ENCODE results near the gene PDE4D. TPM values are rescaled to one million over a fixed set of nuclear protein-coding genes. Genes with fewer than 3 reads are reported as not detected.

PDE4D gene
- total RNA-seq, 1 experiment from 2014 or later = 3.3 TPM

- TF ChIP-seq ETV6 (CRISPR knock-in tag; IDR thresholded peaks at IDR 0.05) = no peak
Observed at GRCh38 chr5:59628062-59628828, 265.3 kb downstream of the PDE4D start (continued).

- Mint-ChIP-seq H3K4me3 (no peak overlapping the region), H3K9me3 (peaks cover 16% of the 10 kb centered on the region), H3K27ac (no peak overlapping the region), H3K27me3 (ENCODE audit: low read depth) (no peaks in the 10 kb centered on the region), H3K4me1 (peaks cover 5% of the 10 kb centered on the region), H3K36me3 (0 out of 2 replicates have a peak, but pooled peaks cover 3% of the 10 kb centered on the region)
- no peak for ATAC-seq
- ChIA-PET CTCF (no interaction called here), POLR2A (no interaction called here)
- TF ChIP-seq ZBTB43 (CRISPR knock-in tag; IDR thresholded peaks at IDR 0.05) (no peak), ARID4B (CRISPR knock-in tag; IDR thresholded peaks at IDR 0.05; ENCODE audit: borderline replicate concordance) (no peak), EMX1 (CRISPR knock-in tag; IDR thresholded peaks at IDR 0.05) (no peak), FOXP4 (CRISPR knock-in tag; IDR thresholded peaks at IDR 0.05) (no peak), HMGA2 (CRISPR knock-in tag; IDR thresholded peaks at IDR 0.05) (no peak)
- DNase-seq (ENCODE audit: low spot score) = no peak
Observed at GRCh38 chr5:59624898-59625297, 268.6 kb downstream of the PDE4D start.

- H3K36me3 Mint-ChIP-seq = no peaks in the 10 kb centered on the region
- ChIA-PET POLR2A (no interaction called here), CTCF (no interaction called here)
- no peaks in the 10 kb centered on the region for H3K27me3 Mint-ChIP-seq (ENCODE audit: low read depth)
- H3K4me1 Mint-ChIP-seq = peaks cover 17% of the 10 kb centered on the region
- DNase-seq (ENCODE audit: low spot score) (no peak), ATAC-seq (no peak)
- no peak overlapping the region for H3K4me3 Mint-ChIP-seq
- peaks cover 16% of the 10 kb centered on the region for H3K9me3 Mint-ChIP-seq
- no peak overlapping the region for H3K27ac Mint-ChIP-seq
- no peak for TF ChIP-seq MXD4 (CRISPR knock-in tag; IDR thresholded peaks at IDR 0.05; ENCODE audit: borderline replicate concordance)
- TF ChIP-seq AFF4 (CRISPR knock-in tag; IDR thresholded peaks at IDR 0.05; ENCODE audit: borderline replicate concordance) = no peak
- no peak for TF ChIP-seq SP1 (CRISPR knock-in tag; conservative IDR thresholded peaks at IDR 0.05)
- no peak for TF ChIP-seq ZNF281 (CRISPR knock-in tag; IDR thresholded peaks at IDR 0.05)
- TF ChIP-seq NFE2L1 (CRISPR knock-in tag; IDR thresholded peaks at IDR 0.05) = no peak
- TF ChIP-seq PRDM15 (CRISPR knock-in tag; IDR thresholded peaks at IDR 0.05) = no peak
- no peak for TF ChIP-seq NR3C1 (CRISPR knock-in tag; conservative IDR thresholded peaks at IDR 0.05; ENCODE audit: low read depth)
- no peak for TF ChIP-seq NFATC4 (CRISPR knock-in tag; IDR thresholded peaks at IDR 0.05)
- TF ChIP-seq HMGA2 (CRISPR knock-in tag; IDR thresholded peaks at IDR 0.05) = no peak
Observed at GRCh38 chr5:59622848-59623247, 270.7 kb downstream of the PDE4D start.
